HEK293 (cell line): Measurements from ENCODE around the gene TBC1D16.

Experiments
- CTCF ChIA-PET: fragments of 350-600 bp; formaldehyde crosslinking; extraction: SDS; loops from one replicate; lab custom pipeline; 2021; ENCODE audit warnings: antibody characterized with exemption; lab: Yijun Ruan, JAX
- POLR2A ChIA-PET: fragments of 300-600 bp; formaldehyde crosslinking; extraction: SDS; loops from one replicate; lab custom pipeline; 2020; ENCODE audit warnings: antibody characterized with exemption, inconsistent platforms; lab: Yijun Ruan, JAX
- H3K27ac ChIP-seq: fragments of 200-500 bp; sonication (Bioruptor generic); 2 replicates; pipeline ENCODE4 v1.5.1; 2014; ENCODE audit warnings: low read depth, low read length, control low read depth, inconsistent platforms; ENCODE audit errors: extremely low read depth
- H3K36me3 ChIP-seq, 2 experiments: fragments of 200-500 bp in 1 of 2; sonication (Bioruptor generic) in 1 of 2; 1 replicate in 1 of 2; 2 replicates in 1 of 2; pipeline ENCODE4 v1.5.1; 2014 to 2017; ENCODE audit warnings: inconsistent platforms in 2 of 2, low read length in 2 of 2; ENCODE audit not compliant: control insufficient read depth in 2 of 2, insufficient read depth in 1 of 2
- H3K4me1 ChIP-seq: fragments of 200-500 bp; sonication (Bioruptor generic); 2 replicates; pipeline ENCODE4 v1.5.1; 2014; ENCODE audit warnings: mild to moderate bottlenecking, low read length, inconsistent platforms; ENCODE audit not compliant: control insufficient read depth, insufficient read depth
- H3K4me3 ChIP-seq: 2 replicates; pipeline ENCODE4 v1.5.1; 2011; ENCODE audit warnings: low read depth, mild to moderate bottlenecking, control low read depth, low read length, moderate library complexity
- H3K9me3 ChIP-seq: fragments of 200-500 bp; sonication (Bioruptor generic); 2 replicates; pipeline ENCODE4 v1.5.1; 2014; ENCODE audit warnings: low read depth, low read length, inconsistent platforms; ENCODE audit not compliant: control insufficient read depth, insufficient read depth
- BCL11B ChIP-seq: fragments of 450-650 bp; formaldehyde crosslinking; IDR thresholded peaks from 2 replicates; pipeline ENCODE4 v1.5.1; 2016; ENCODE audit warnings: low read depth, missing biosample characterization, missing genetic modification characterization
- GLI4 ChIP-seq: fragments of 450-650 bp; formaldehyde crosslinking; IDR thresholded peaks from 2 replicates; pipeline ENCODE4 v1.5.1; 2016; ENCODE audit warnings: missing biosample characterization, missing genetic modification characterization
- GLIS2 ChIP-seq: fragments of 450-650 bp; formaldehyde crosslinking; IDR thresholded peaks from 2 replicates; pipeline ENCODE4 v1.5.1; 2016; ENCODE audit warnings: missing biosample characterization, missing genetic modification characterization
- KLF7 ChIP-seq: fragments of 450-650 bp; formaldehyde crosslinking; IDR thresholded peaks from 2 replicates; pipeline ENCODE4 v1.5.1; 2016; ENCODE audit warnings: missing biosample characterization, missing genetic modification characterization, borderline replicate concordance
- KLF9 ChIP-seq: fragments of 450-650 bp; formaldehyde crosslinking; IDR thresholded peaks from 2 replicates; pipeline ENCODE4 v1.5.1; 2016; ENCODE audit warnings: missing biosample characterization, missing genetic modification characterization, low read depth
- OSR2 ChIP-seq: fragments of 450-650 bp; formaldehyde crosslinking; IDR thresholded peaks from 2 replicates; pipeline ENCODE4 v1.5.1; 2016; ENCODE audit warnings: missing biosample characterization, missing genetic modification characterization
- RBAK ChIP-seq: fragments of 450-650 bp; formaldehyde crosslinking; IDR thresholded peaks from 2 replicates; pipeline ENCODE4 v1.5.1; 2016; ENCODE audit warnings: missing biosample characterization, missing genetic modification characterization
- SP3 ChIP-seq: fragments of 450-650 bp; formaldehyde crosslinking; IDR thresholded peaks from 2 replicates; pipeline ENCODE4 v1.5.1; 2016; ENCODE audit warnings: missing biosample characterization, missing genetic modification characterization
- SP7 ChIP-seq: fragments of 450-650 bp; formaldehyde crosslinking; IDR thresholded peaks from 2 replicates; pipeline ENCODE4 v1.5.1; 2016; ENCODE audit warnings: missing biosample characterization, missing genetic modification characterization
- TRIM28 ChIP-seq: IDR thresholded peaks from 2 replicates; pipeline ENCODE4 v1.6.1; 2011; ENCODE audit warnings: low read length, control low read depth, borderline replicate concordance
- ZBTB1 ChIP-seq: fragments of 450-650 bp; formaldehyde crosslinking; IDR thresholded peaks from 2 replicates; pipeline ENCODE4 v1.5.1; 2016; ENCODE audit warnings: missing biosample characterization, missing genetic modification characterization
- ZBTB17 ChIP-seq: fragments of 450-650 bp; formaldehyde crosslinking; IDR thresholded peaks from 2 replicates; pipeline ENCODE4 v1.5.1; 2016; ENCODE audit warnings: missing biosample characterization, missing genetic modification characterization
- ZBTB7A ChIP-seq: fragments of 450-650 bp; formaldehyde crosslinking; IDR thresholded peaks from 2 replicates; pipeline ENCODE4 v1.5.1; 2016; ENCODE audit warnings: low read depth, missing biosample characterization, missing genetic modification characterization
- ZIC2 ChIP-seq: fragments of 450-650 bp; formaldehyde crosslinking; IDR thresholded peaks from 2 replicates; pipeline ENCODE4 v1.5.1; 2016; ENCODE audit warnings: missing biosample characterization, missing genetic modification characterization
- ZNF10 ChIP-seq: fragments of 450-650 bp; formaldehyde crosslinking; IDR thresholded peaks from 2 replicates; pipeline ENCODE4 v1.5.1; 2017; ENCODE audit warnings: missing biosample characterization, missing genetic modification characterization
- ZNF169 ChIP-seq: fragments of 450-650 bp; formaldehyde crosslinking; IDR thresholded peaks from 2 replicates; pipeline ENCODE4 v1.5.1; 2016; ENCODE audit warnings: missing biosample characterization, missing genetic modification characterization
- ZNF2 ChIP-seq: fragments of 450-650 bp; formaldehyde crosslinking; IDR thresholded peaks from 2 replicates; pipeline ENCODE4 v1.5.1; 2016; ENCODE audit warnings: missing biosample characterization, missing genetic modification characterization
- ZNF211 ChIP-seq: fragments of 450-650 bp; formaldehyde crosslinking; IDR thresholded peaks from 2 replicates; pipeline ENCODE4 v1.5.1; 2016; ENCODE audit warnings: low read depth, missing biosample characterization, missing genetic modification characterization
- ZNF221 ChIP-seq: fragments of 450-650 bp; formaldehyde crosslinking; IDR thresholded peaks from 2 replicates; pipeline ENCODE4 v1.5.1; 2017; ENCODE audit warnings: missing biosample characterization, missing genetic modification characterization, borderline replicate concordance
- ZNF223 ChIP-seq: fragments of 450-650 bp; formaldehyde crosslinking; IDR thresholded peaks from 2 replicates; pipeline ENCODE4 v1.5.1; 2016; ENCODE audit warnings: missing biosample characterization, missing genetic modification characterization
- ZNF341 ChIP-seq: fragments of 450-650 bp; formaldehyde crosslinking; IDR thresholded peaks from 2 replicates; pipeline ENCODE4; 2016; ENCODE audit warnings: low read depth, missing biosample characterization, missing genetic modification characterization
- ZNF366 ChIP-seq: fragments of 450-650 bp; formaldehyde crosslinking; conservative IDR thresholded peaks from 2 replicates; pipeline ENCODE4 v1.5.1; 2016; ENCODE audit warnings: missing biosample characterization, missing genetic modification characterization
- ZNF558 ChIP-seq: fragments of 450-650 bp; formaldehyde crosslinking; IDR thresholded peaks from 2 replicates; pipeline ENCODE4 v1.5.1; 2016; ENCODE audit warnings: missing biosample characterization, missing genetic modification characterization
- ZNF626 ChIP-seq: fragments of 450-650 bp; sonication (Bioruptor Pico); formaldehyde crosslinking; IDR thresholded peaks from 2 replicates; pipeline ENCODE4 v1.5.1; 2018; ENCODE audit warnings: missing biosample characterization, missing genetic modification characterization, inconsistent platforms
- ZNF701 ChIP-seq: fragments of 450-650 bp; formaldehyde crosslinking; IDR thresholded peaks from 2 replicates; pipeline ENCODE4 v1.5.1; 2016; ENCODE audit warnings: missing biosample characterization, missing genetic modification characterization
- ZNF777 ChIP-seq: fragments of 450-650 bp; formaldehyde crosslinking; IDR thresholded peaks from 2 replicates; pipeline ENCODE4 v1.5.1; 2017; ENCODE audit warnings: missing biosample characterization, missing genetic modification characterization, borderline replicate concordance
- ZNF792 ChIP-seq: fragments of 450-650 bp; formaldehyde crosslinking; IDR thresholded peaks from 2 replicates; pipeline ENCODE4 v1.5.1; 2016; ENCODE audit warnings: missing biosample characterization, missing genetic modification characterization
- TF ChIP-seq, protein P1 (sequence below): fragments of 450-650 bp; formaldehyde crosslinking; IDR thresholded peaks from 2 replicates; pipeline ENCODE4 v1.5.1; 2016; ENCODE audit warnings: missing biosample characterization, missing genetic modification characterization, borderline replicate concordance
- TF ChIP-seq, protein P2 (sequence below): fragments of 450-650 bp; formaldehyde crosslinking; IDR thresholded peaks from 2 replicates; pipeline ENCODE4 v1.5.1; 2017; ENCODE audit warnings: missing biosample characterization, missing genetic modification characterization
- TF ChIP-seq, protein P3 (sequence below): fragments of 450-650 bp; formaldehyde crosslinking; IDR thresholded peaks from 2 replicates; pipeline ENCODE4 v1.5.1; 2016; ENCODE audit warnings: missing biosample characterization, missing genetic modification characterization

The TBC1D16 gene

DNA sequence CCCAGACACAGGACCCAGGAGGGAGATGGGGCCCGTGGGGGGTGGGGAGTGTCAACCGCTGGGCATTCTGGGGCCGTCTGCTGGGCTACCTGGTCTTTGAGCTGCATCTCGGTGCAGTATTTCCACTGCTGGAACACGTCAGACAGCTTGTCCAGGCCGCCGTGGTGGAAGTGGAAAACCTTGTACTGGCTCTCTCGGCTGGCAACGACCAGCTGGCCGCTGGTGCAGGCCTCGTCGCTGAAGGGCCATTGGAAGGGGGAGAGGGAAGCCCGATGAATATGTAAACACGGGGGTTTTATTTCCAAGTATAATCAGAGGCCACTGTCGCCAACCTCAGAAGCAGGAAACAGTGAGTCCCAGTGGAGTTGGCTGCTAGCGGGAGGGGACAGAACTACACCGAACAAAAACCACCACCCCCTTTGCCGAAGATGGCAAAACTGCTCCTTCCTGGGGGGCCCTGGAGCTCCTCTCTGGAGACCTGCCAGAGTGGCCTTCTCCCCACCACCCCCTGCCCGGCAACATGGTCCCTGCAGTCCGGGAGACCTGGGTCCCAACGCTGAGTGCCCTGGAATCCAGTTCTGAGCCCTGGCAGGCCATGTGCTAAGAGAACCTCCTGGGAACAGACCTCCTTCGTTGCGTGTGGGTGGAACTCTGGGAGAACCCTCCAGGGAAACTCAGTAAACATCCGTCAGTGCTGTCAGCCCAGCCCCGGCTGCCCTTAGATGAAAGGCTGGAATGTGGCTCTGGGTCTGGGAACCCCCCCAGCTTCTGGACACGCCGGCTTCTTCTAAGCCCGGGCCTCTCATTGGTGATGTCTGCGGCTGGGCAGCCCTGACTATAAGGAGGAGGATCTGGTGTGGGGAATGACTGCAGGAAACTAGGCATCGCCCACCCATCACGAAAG lies 84.1 kb downstream of the TBC1D16 start:
- Histone ChIP-seq H3K9me3 (no peaks in the 10 kb centered on the region), H3K4me1 (no peaks in the 10 kb centered on the region; the same call in 1 of the 2 replicates), H3K4me3 (no peak overlapping the region), H3K36me3 (peaks cover 0 to 35% of the 10 kb centered on the region in 2 experiments; a peak in 1 of 3 replicates), H3K27ac (no peak overlapping the region)
- POLR2A ChIA-PET: no interaction called here
- CTCF ChIA-PET: interaction anchor here (1.7 to 1.8 kb wide), 2 partner anchors 19 to 28 kb away, joined by 5 read pairs; no protein-coding TSS in a partner anchor
- TF ChIP-seq ZNF341 (tag by site-specific recombination) (no peak), TRIM28 (0 out of 2 replicates have a peak, but pooled peaks have one; percentile 25), ZNF701 (tag by site-specific recombination) (no peak), OSR2 (tag by site-specific recombination) (peak; percentile 34; the same call in 1 of the 2 replicates), ZNF792 (tag by site-specific recombination) (no peak), ZBTB7A (tag by site-specific recombination) (no peak), KLF9 (tag by site-specific recombination) (no peak), GLIS2 (tag by site-specific recombination) (no peak), RBAK (tag by site-specific recombination) (no peak), ZNF2 (tag by site-specific recombination) (no peak), ZIC2 (tag by site-specific recombination) (peak; percentile 46), SP7 (tag by site-specific recombination) (no peak), ZNF626 (tag by site-specific recombination) (no peak), ZBTB1 (tag by site-specific recombination) (no peak), ZNF366 (tag by site-specific recombination) (no peak), ZNF777 (no peak), BCL11B (tag by site-specific recombination) (no peak), ZNF223 (tag by site-specific recombination) (no peak), ZNF558 (tag by site-specific recombination) (no peak), KLF7 (no peak), ZBTB17 (tag by site-specific recombination) (no peak), GLI4 (tag by site-specific recombination) (no peak), ZNF221 (tag by site-specific recombination) (no peak), SP3 (no peak), ZNF211 (tag by site-specific recombination) (no peak), ZNF10 (tag by site-specific recombination) (no peak), ZNF169 (tag by site-specific recombination) (no peak)
- TF ChIP-seq, protein P1, sequence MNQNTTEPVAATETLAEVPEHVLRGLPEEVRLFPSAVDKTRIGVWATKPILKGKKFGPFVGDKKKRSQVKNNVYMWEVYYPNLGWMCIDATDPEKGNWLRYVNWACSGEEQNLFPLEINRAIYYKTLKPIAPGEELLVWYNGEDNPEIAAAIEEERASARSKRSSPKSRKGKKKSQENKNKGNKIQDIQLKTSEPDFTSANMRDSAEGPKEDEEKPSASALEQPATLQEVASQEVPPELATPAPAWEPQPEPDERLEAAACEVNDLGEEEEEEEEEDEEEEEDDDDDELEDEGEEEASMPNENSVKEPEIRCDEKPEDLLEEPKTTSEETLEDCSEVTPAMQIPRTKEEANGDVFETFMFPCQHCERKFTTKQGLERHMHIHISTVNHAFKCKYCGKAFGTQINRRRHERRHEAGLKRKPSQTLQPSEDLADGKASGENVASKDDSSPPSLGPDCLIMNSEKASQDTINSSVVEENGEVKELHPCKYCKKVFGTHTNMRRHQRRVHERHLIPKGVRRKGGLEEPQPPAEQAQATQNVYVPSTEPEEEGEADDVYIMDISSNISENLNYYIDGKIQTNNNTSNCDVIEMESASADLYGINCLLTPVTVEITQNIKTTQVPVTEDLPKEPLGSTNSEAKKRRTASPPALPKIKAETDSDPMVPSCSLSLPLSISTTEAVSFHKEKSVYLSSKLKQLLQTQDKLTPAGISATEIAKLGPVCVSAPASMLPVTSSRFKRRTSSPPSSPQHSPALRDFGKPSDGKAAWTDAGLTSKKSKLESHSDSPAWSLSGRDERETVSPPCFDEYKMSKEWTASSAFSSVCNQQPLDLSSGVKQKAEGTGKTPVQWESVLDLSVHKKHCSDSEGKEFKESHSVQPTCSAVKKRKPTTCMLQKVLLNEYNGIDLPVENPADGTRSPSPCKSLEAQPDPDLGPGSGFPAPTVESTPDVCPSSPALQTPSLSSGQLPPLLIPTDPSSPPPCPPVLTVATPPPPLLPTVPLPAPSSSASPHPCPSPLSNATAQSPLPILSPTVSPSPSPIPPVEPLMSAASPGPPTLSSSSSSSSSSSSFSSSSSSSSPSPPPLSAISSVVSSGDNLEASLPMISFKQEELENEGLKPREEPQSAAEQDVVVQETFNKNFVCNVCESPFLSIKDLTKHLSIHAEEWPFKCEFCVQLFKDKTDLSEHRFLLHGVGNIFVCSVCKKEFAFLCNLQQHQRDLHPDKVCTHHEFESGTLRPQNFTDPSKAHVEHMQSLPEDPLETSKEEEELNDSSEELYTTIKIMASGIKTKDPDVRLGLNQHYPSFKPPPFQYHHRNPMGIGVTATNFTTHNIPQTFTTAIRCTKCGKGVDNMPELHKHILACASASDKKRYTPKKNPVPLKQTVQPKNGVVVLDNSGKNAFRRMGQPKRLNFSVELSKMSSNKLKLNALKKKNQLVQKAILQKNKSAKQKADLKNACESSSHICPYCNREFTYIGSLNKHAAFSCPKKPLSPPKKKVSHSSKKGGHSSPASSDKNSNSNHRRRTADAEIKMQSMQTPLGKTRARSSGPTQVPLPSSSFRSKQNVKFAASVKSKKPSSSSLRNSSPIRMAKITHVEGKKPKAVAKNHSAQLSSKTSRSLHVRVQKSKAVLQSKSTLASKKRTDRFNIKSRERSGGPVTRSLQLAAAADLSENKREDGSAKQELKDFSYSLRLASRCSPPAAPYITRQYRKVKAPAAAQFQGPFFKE (tag by site-specific recombination): no peak
- TF ChIP-seq, protein P2, sequence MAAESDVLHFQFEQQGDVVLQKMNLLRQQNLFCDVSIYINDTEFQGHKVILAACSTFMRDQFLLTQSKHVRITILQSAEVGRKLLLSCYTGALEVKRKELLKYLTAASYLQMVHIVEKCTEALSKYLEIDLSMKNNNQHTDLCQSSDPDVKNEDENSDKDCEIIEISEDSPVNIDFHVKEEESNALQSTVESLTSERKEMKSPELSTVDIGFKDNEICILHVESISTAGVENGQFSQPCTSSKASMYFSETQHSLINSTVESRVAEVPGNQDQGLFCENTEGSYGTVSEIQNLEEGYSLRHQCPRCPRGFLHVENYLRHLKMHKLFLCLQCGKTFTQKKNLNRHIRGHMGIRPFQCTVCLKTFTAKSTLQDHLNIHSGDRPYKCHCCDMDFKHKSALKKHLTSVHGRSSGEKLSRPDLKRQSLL: no peak
- TF ChIP-seq, protein P3, sequence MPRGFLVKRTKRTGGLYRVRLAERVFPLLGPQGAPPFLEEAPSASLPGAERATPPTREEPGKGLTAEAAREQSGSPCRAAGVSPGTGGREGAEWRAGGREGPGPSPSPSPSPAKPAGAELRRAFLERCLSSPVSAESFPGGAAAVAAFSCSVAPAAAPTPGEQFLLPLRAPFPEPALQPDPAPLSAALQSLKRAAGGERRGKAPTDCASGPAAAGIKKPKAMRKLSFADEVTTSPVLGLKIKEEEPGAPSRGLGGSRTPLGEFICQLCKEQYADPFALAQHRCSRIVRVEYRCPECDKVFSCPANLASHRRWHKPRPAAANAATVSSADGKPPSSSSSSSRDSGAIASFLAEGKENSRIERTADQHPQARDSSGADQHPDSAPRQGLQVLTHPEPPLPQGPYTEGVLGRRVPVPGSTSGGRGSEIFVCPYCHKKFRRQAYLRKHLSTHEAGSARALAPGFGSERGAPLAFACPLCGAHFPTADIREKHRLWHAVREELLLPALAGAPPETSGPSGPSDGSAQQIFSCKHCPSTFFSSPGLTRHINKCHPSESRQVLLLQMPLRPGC (tag by site-specific recombination): no peak
